Natural killer cell treated with Interleukin-12 subunit alpha and Interleukin-12 subunit beta and Interleukin-15 and Interleukin-18, amount 100 ng/mL, for 72 hours (primary cell): ENCODE data around the gene DDHD1. TPM values are rescaled to one million over a fixed set of nuclear protein-coding genes. Genes with fewer than 3 reads are reported as not detected.

ENCODE experiments used
- ATAC-seq, 2 donors: fragments of 150-1000 bp; cut with Tn5 transposase in 1 of 2; sonication (Bioruptor Pico), chemical (Tn5 transposase) in 1 of 2; 2 replicates each; pipeline ENCODE4 v1.10.0; 2021
- DNase-seq: peaks from one replicate; pipeline ENCODE4 v3.0.0; 2022; ENCODE audit warnings: low spot score
- H3K27ac Mint-ChIP-seq, 2 donors: 1 replicate in 1 of 2; 2 replicates in 1 of 2; pipeline ENCODE4 v1.8.0; 2022; ENCODE audit warnings: mixed read lengths in 2 of 2, mild to moderate bottlenecking in 1 of 2, moderate library complexity in 1 of 2
- H3K27me3 Mint-ChIP-seq, 2 donors: 1 replicate in 1 of 2; 2 replicates in 1 of 2; pipeline ENCODE4 v1.8.0; 2022; ENCODE audit warnings: mixed read lengths in 2 of 2
- H3K36me3 Mint-ChIP-seq: one replicate; pipeline ENCODE4 v1.8.0; 2022; ENCODE audit warnings: mixed read lengths
- H3K4me1 Mint-ChIP-seq, 2 donors: 1 replicate in 1 of 2; 2 replicates in 1 of 2; pipeline ENCODE4 v1.8.0; 2022; ENCODE audit warnings: low read depth in 2 of 2, mixed read lengths in 2 of 2, mild to moderate bottlenecking in 1 of 2
- H3K4me3 Mint-ChIP-seq: one replicate; pipeline ENCODE4 v1.8.0; 2022; ENCODE audit warnings: mixed read lengths
- H3K9me3 Mint-ChIP-seq: 2 replicates; pipeline ENCODE4 v1.8.0; 2022; ENCODE audit warnings: mixed read lengths
- total RNA-seq, 2 donors: library from RNA; stranded (reverse); gene quantifications; one replicate each; pipeline ENCODE4 v1.2.3, GENCODE V29; 2022

The DDHD1 gene
- total RNA-seq, 2 donors from 2014 or later = 71.3 to 87.5 TPM

GRCh38 chr14:53175375-53175774 is 22.3 kb upstream of the DDHD1 start:
- Mint-ChIP-seq H3K27ac (no peak overlapping the region), H3K9me3 (no peaks in the 10 kb centered on the region), H3K4me3 (no peak overlapping the region)

GRCh38 chr14:53174918-53175317 is 21.8 kb upstream of the DDHD1 start:
- Mint-ChIP-seq H3K4me3 (no peak overlapping the region), H3K9me3 (no peaks in the 10 kb centered on the region), H3K36me3 (no peaks in the 10 kb centered on the region), H3K4me1 (peaks cover 3 to 9% of the 10 kb centered on the region in 2 donors), H3K27me3 (no peaks in the 10 kb centered on the region), H3K27ac (no peak overlapping the region)
- DNase-seq = no peak
- no peak for ATAC-seq

More at GRCh38 chr14:53175375-53175774, 22.3 kb upstream of the DDHD1 start:
- DNase-seq (no peak), ATAC-seq (no peak)
- no peaks in the 10 kb centered on the region for H3K27me3 Mint-ChIP-seq
- peaks cover 7 to 14% of the 10 kb centered on the region in 2 donors for H3K4me1 Mint-ChIP-seq
- no peaks in the 10 kb centered on the region for H3K36me3 Mint-ChIP-seq

- Mint-ChIP-seq H3K27me3 (no peaks in the 10 kb centered on the region), H3K9me3 (no peaks in the 10 kb centered on the region), H3K36me3 (no peaks in the 10 kb centered on the region), H3K4me1 (peaks cover 5 to 6% of the 10 kb centered on the region in 2 donors), H3K4me3 (no peak overlapping the region), H3K27ac (no peak overlapping the region)
- ATAC-seq (no peak), DNase-seq (no peak)
Measured at GRCh38 chr14:53168786-53169185, 15.7 kb upstream of the DDHD1 start.

DNA sequence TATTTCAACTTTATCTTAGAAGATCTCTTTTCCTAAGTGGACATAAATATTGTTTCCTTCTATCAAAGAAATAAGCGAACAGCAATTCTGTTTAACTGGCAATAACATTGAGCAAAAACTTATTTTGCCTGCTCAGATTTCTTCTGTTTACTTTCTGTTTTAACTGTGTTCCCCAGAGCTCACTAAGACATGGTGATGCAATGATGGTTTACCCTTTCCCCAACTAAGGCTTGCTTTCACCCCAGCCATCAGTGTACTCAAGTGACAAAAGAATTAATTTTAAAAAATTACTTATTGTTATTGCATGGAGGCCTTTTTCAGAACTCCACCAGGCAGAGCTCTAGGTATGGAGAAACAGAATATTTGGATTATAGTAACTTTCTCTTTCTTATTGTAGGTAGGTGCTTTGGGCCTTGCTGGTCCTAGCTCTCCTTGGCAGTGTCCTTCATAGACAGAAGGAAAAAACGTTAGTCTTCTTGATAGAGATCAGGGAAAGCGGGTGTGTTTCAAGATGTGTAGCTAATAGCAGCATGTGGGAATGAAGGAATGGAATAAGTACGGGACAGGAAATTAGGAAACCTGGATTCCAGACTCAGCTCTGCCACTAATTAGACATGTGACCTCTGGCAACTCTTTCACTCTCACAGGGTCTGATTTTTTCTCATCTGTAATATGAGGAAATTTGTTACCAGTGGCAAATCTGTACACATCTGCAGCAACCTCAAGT is 14.6 kb upstream of the DDHD1 start:
- Mint-ChIP-seq H3K9me3 (no peaks in the 10 kb centered on the region), H3K27me3 (no peaks in the 10 kb centered on the region), H3K27ac (no peak overlapping the region), H3K4me1 (peaks cover 5 to 6% of the 10 kb centered on the region in 2 donors), H3K36me3 (no peaks in the 10 kb centered on the region), H3K4me3 (no peak overlapping the region)
- DNase-seq (no peak), ATAC-seq (no peak)

DNA sequence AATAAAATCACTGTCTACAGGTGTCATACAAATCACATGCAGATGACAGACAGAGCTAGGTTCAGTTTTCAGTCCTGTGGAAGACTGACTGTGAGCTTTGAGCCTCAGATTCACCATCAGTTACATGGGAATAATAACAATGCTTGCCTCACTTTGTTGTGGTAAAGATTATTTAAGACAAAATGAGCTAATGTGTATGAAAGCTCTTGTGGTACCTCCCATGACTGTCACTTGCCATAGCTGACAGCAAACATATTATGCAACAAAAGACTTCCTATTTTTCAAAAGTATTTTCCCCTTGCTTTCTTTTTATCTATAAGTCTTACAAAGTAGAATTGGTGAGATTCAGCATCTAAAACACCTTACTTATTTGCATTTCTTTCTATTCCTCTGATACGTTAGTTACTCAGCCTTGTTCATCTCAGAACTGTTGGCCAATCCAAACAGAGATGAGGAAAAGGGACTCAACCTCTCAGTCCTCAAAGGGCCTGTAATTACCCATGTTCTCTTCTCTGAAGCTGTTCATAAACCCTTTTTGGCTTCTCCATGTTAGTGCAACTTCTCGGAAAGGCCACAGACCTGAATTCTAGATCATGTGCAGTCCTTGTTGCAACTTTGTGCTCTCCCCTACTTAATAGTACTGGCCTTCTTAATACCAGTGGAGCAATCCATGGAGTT is 8.8 kb upstream of the DDHD1 start:
- ATAC-seq (no peak), DNase-seq (no peak)
- Mint-ChIP-seq H3K9me3 (no peaks in the 10 kb centered on the region), H3K4me1 (peaks cover 0 to 6% of the 10 kb centered on the region in 2 donors), H3K27me3 (no peaks in the 10 kb centered on the region), H3K4me3 (no peak overlapping the region), H3K36me3 (no peaks in the 10 kb centered on the region), H3K27ac (no peak overlapping the region)

DNA sequence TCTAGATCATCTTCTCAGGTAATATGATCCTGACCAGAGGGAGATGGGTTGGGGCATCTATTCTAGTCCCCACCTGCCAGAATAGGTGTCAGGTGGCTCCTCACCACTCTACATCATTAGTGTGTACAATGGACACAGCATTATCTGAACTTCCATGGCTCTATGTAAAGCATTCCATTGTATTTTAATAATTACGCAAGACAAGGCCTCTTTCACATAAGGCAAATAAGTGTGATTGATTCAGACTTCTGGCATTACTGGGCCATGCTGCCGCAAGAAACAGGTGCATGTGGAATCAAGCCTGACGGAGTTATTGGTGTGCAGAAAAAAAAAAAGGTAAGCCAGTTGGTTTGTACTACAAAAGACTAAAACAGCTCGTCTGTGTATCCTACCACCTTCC is 3.1 kb upstream of the DDHD1 start:
- Mint-ChIP-seq H3K27me3 (no peaks in the 10 kb centered on the region), H3K4me1 (peaks cover 23 to 24% of the 10 kb centered on the region in 2 donors), H3K27ac (no peak overlapping the region), H3K36me3 (peaks cover 10% of the 10 kb centered on the region), H3K4me3 (no peak overlapping the region), H3K9me3 (no peaks in the 10 kb centered on the region)
- no peak for DNase-seq
- ATAC-seq = no peak

GRCh38 chr14:53153702-53154112 is 584 bp upstream of the DDHD1 start:
- ATAC-seq = no peak
- Mint-ChIP-seq H3K9me3 (no peaks in the 10 kb centered on the region), H3K36me3 (peaks cover 18% of the 10 kb centered on the region)

DNA sequence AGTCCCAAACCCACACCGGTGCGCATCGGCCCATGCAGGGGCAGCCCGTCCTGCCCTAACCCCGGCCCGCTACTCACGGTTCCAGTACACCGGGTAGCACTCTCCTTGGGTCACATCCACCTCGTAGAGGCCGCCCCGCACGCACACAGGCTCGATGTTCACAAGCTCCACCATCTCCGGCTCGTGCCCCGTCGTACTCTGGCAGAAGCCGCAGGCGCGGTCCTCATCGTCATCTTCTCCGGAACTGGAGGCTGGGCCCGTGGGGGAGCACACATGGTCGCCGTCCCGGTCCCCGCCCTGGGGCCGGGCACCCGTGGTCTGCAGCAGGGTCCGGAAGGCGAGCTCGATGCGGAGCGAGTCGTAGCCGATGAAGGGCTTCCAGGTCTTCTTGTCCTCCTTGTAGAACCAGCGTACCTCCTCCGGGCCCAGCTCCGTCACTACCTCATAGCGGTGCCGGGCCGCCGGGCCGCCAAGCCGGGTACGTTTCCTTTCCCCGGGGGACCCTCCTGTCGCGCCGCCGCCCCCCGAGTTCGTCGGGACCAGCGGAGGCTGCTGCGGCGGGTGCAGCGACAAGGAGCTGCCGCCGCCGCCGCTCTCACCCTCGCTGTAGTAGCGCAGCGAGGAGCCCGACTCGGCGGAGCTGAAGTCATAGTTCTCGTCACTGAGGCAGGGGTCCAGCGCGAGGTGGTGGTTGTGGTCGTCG is 788 bp downstream of the DDHD1 start:
- Mint-ChIP-seq H3K9me3 (no peaks in the 10 kb centered on the region), H3K4me1 (peaks cover 53 to 63% of the 10 kb centered on the region in 2 donors), H3K4me3 (peak overlapping the region; percentile 100), H3K27me3 (no peaks in the 10 kb centered on the region), H3K36me3 (peaks cover 18% of the 10 kb centered on the region), H3K27ac (peak overlapping the region; percentile 91 to 99)
- DNase-seq = peak; percentile 84
- ATAC-seq = peak; percentile 66 to 69

More at GRCh38 chr14:53153702-53154112, 584 bp upstream of the DDHD1 start:
- Mint-ChIP-seq H3K27ac (peak overlapping the region; percentile 91 to 99), H3K4me3 (peak overlapping the region; percentile 100), H3K27me3 (no peaks in the 10 kb centered on the region), H3K4me1 (peaks cover 42 to 49% of the 10 kb centered on the region in 2 donors)
- no peak for DNase-seq

GRCh38 chr14:53151523-53152183 is 1.5 kb downstream of the DDHD1 start:
- H3K4me1 Mint-ChIP-seq = peaks cover 59 to 69% of the 10 kb centered on the region in 2 donors
- ATAC-seq = no peak
- H3K36me3 Mint-ChIP-seq = peaks cover 18% of the 10 kb centered on the region
- H3K9me3 Mint-ChIP-seq = no peaks in the 10 kb centered on the region
- H3K27ac Mint-ChIP-seq = peak overlapping the region; percentile 91 to 99
- H3K27me3 Mint-ChIP-seq = no peaks in the 10 kb centered on the region
- peak overlapping the region; percentile 100 for H3K4me3 Mint-ChIP-seq
- no peak for DNase-seq

- peak overlapping the region; percentile 91 to 99 for H3K27ac Mint-ChIP-seq
- no peaks in the 10 kb centered on the region for H3K9me3 Mint-ChIP-seq
- peak overlapping the region; percentile 100 for H3K4me3 Mint-ChIP-seq
- peaks cover 62 to 74% of the 10 kb centered on the region in 2 donors for H3K4me1 Mint-ChIP-seq
- peaks cover 18% of the 10 kb centered on the region for H3K36me3 Mint-ChIP-seq
- ATAC-seq (no peak), DNase-seq (no peak)
- H3K27me3 Mint-ChIP-seq = no peaks in the 10 kb centered on the region
Measured at GRCh38 chr14:53149668-53150316, 3.3 kb downstream of the DDHD1 start.

GRCh38 chr14:53148671-53149070 is 4.5 kb downstream of the DDHD1 start:
- no peak for DNase-seq
- ATAC-seq = peak in 1 of 2 donors; percentile 45
- Mint-ChIP-seq H3K27me3 (no peaks in the 10 kb centered on the region), H3K4me3 (peak overlapping the region; percentile 100), H3K4me1 (peaks cover 61 to 75% of the 10 kb centered on the region in 2 donors), H3K36me3 (peaks cover 21% of the 10 kb centered on the region), H3K9me3 (no peaks in the 10 kb centered on the region), H3K27ac (peak overlapping the region; percentile 69 to 99)

DNA sequence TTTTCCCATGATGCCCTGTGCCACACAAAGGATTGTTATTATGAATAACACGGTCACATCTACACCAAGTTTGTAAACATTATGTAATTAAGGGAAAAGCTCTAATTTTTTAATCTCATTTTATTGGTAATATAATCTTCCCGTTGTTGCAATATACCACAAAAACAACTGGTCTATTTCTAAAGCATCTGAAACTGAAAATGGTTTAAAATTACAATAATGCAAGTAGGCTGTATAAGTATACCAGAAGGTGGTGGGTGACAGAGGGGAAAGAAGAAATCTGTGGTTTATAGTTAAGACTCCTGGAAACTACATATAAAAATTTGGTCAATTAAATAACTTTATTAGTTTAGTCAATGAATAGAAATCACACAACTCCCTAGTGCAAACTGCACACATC is 5.2 kb downstream of the DDHD1 start:
- H3K27ac Mint-ChIP-seq = peak overlapping the region; percentile 69 to 99
- peaks cover 29% of the 10 kb centered on the region for H3K36me3 Mint-ChIP-seq

GRCh38 chr14:53147208-53147607 is 5.9 kb downstream of the DDHD1 start:
- H3K4me3 Mint-ChIP-seq = peak overlapping the region; percentile 100
- DNase-seq (no peak), ATAC-seq (no peak)
- H3K36me3 Mint-ChIP-seq = peaks cover 33% of the 10 kb centered on the region
- peak overlapping the region; percentile 69 to 99 for H3K27ac Mint-ChIP-seq
- H3K27me3 Mint-ChIP-seq = no peaks in the 10 kb centered on the region
- H3K9me3 Mint-ChIP-seq = peaks cover 3% of the 10 kb centered on the region
- peaks cover 63 to 81% of the 10 kb centered on the region in 2 donors for H3K4me1 Mint-ChIP-seq

More for the DNA sequence above, 5.2 kb downstream of the DDHD1 start:
- Mint-ChIP-seq H3K27me3 (no peaks in the 10 kb centered on the region), H3K4me3 (peak overlapping the region; percentile 100), H3K4me1 (peaks cover 62 to 77% of the 10 kb centered on the region in 2 donors), H3K9me3 (no peaks in the 10 kb centered on the region)
- DNase-seq (no peak), ATAC-seq (no peak)
